Activated T-cell treated with anti-CD3 and anti-CD28 coated beads, Interleukin-2, amount 50 U/mL, for 48 hours (primary cell): ENCODE data around the gene SCO2.
"Not testable (repeated sequence)": the region's sequence is repeated elsewhere in the genome, so short reads cannot be mapped to it uniquely, and the experiment has no call there.

Experiments used
- DNase-seq, 2 experiments: peaks; one replicate each; pipeline ENCODE4 v3.0.0-alpha.2; 2020

SCO2 gene

GRCh38 chr22:50531546-50531961 lies 6.2 kb upstream of the SCO2 start:
- DNase-seq: peak in 1 of 2 experiments; percentile 84

- DNase-seq: peak; percentile 88 to 90
Measured at GRCh38 chr22:50530877-50531545, 5.6 kb upstream of the SCO2 start.

- no peak for DNase-seq
Measured at GRCh38 chr22:50530580-50530876, 5.1 kb upstream of the SCO2 start.

GRCh38 chr22:50529897-50530579 lies 4.6 kb upstream of the SCO2 start, which contains the start of gene TYMP:
TYMP (minus strand) TSS chr22:50530012; CDS start chr22:50529709, 303 bp downstream.
- DNase-seq: peak; percentile 80 to 84

GRCh38 chr22:50529416-50529896 lies 4.1 kb upstream of the SCO2 start:
- no peak for DNase-seq

- DNase-seq: peak; percentile 34 to 45
Measured at GRCh38 chr22:50528682-50529415, 3.5 kb upstream of the SCO2 start.

GRCh38 chr22:50527921-50528681 lies 2.7 kb upstream of the SCO2 start:
- no peak for DNase-seq

GRCh38 chr22:50526834-50527801 lies 1.7 kb upstream of the SCO2 start:
- DNase-seq: peak; percentile 73 to 78

GRCh38 chr22:50526108-50526833 lies 873 bp upstream of the SCO2 start:
- DNase-seq: peak; percentile 91 to 92

- DNase-seq: no peak
Measured at GRCh38 chr22:50525858-50526107, 385 bp upstream of the SCO2 start.

- peak; percentile 40 to 49 for DNase-seq
Measured at GRCh38 chr22:50524676-50525103, 708 bp downstream of the SCO2 start.

GRCh38 chr22:50523806-50524675 lies 1.4 kb downstream of the SCO2 start:
- peak in 1 of 2 experiments; percentile 32 for DNase-seq

- no peak for DNase-seq
Measured at GRCh38 chr22:50523458-50523805, 2.0 kb downstream of the SCO2 start.

GRCh38 chr22:50522806-50523438 lies 2.5 kb downstream of the SCO2 start:
- no peak for DNase-seq

- DNase-seq: no peak
Measured at GRCh38 chr22:50522208-50522805, 3.1 kb downstream of the SCO2 start.

- DNase-seq: no peak
Measured at GRCh38 chr22:50521710-50522109, 3.7 kb downstream of the SCO2 start.

- no peak for DNase-seq
Measured at GRCh38 chr22:50520826-50521453, 4.5 kb downstream of the SCO2 start.

GRCh38 chr22:50520184-50520583 lies 5.2 kb downstream of the SCO2 start:
- not testable (repeated sequence) for DNase-seq

GRCh38 chr22:50519151-50519550 lies 6.2 kb downstream of the SCO2 start:
- no peak for DNase-seq
